Effector memory CD4-positive, alpha-beta T cell (primary cell): ENCODE results near the gene THAP8.

ENCODE experiments used
- DNase-seq, 3 donors: peaks; one replicate each; pipeline ENCODE4 v3.0.0-alpha.2; 2020
- H3K27ac ChIP-seq: 2 replicates; pipeline ENCODE4 v1.7.0; 2013; ENCODE audit warnings: mild to moderate bottlenecking, low read length, moderate library complexity; ENCODE audit not compliant: insufficient read depth, poor library complexity, severe bottlenecking
- H3K27me3 ChIP-seq: replicated peaks from 2 replicates; pipeline ENCODE4 v1.7.0; 2013; ENCODE audit warnings: mild to moderate bottlenecking, low read length; ENCODE audit not compliant: insufficient read depth, control insufficient read depth, poor library complexity, severe bottlenecking
- H3K36me3 ChIP-seq: 2 replicates; pipeline ENCODE4 v1.7.0; 2013; ENCODE audit warnings: mild to moderate bottlenecking, low read length, moderate library complexity; ENCODE audit not compliant: control insufficient read depth, insufficient read depth
- H3K4me1 ChIP-seq: 2 replicates; pipeline ENCODE4 v1.7.0; 2013; ENCODE audit warnings: low read length, mild to moderate bottlenecking; ENCODE audit not compliant: control insufficient read depth, insufficient read depth, poor library complexity, severe bottlenecking
- H3K4me3 ChIP-seq: 2 replicates; pipeline ENCODE4 v1.7.0; 2013; ENCODE audit warnings: low read length, low read depth, mild to moderate bottlenecking; ENCODE audit not compliant: insufficient read depth, poor library complexity, severe bottlenecking
- H3K9me3 ChIP-seq: 2 replicates; pipeline ENCODE4 v1.7.0; 2013; ENCODE audit warnings: mild to moderate bottlenecking, low read length, moderate library complexity; ENCODE audit not compliant: control insufficient read depth

Gene THAP8

DNA sequence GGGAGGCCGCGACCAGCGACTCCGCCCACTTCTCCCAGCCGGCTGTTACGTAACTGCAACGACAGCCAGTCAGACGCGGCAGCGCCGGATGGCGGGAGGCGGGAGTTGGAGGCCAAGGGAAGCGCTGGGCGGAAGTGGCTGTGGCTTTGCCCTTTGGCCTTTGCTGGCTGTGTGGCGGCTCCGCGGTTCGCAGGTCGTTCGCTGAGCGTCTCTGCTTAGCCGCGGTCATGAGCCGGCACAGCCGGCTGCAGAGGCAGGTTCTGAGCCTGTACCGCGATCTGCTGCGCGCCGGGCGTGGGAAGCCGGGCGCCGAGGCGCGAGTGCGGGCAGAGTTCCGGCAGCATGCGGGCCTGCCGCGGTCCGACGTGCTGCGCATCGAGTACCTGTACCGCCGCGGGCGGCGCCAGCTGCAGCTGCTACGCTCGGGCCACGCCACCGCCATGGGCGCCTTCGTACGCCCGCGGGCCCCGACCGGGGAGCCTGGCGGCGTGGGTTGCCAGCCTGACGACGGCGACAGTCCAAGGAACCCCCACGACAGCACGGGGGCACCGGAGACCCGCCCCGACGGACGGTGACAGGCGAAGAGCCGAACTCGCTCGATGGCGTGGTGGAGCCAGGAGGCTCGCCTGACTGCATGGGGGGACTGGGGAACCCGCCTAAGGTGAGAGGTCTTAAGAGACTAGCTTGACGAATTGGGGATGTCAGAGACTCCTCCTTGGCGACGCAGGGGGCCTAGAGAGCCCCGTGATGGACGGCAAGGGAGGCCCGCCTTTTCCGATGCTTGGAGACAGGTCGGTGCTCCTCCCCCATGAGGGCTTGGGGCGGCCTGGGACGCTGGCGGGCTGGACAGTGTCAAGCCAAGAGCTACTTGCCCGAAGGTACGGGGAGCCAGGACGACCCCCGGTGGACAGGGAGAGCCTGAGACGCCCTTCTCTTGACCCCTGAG, 58.8 kb downstream of the THAP8 start, which contains the start of gene SDHAF1:
SDHAF1 (plus strand) TSS at position 141 of the 946 bp plus-strand sequence; CDS start at position 228, 87 bp downstream.
- DNase-seq, result peak; percentile 83 to 90 (median 83)
- H3K9me3 ChIP-seq, result no peaks in the 10 kb centered on the region
- H3K27me3 ChIP-seq, result no peaks in the 10 kb centered on the region
- H3K4me3 ChIP-seq, result peak within 1 kb of the TSS; percentile 87
- H3K4me1 ChIP-seq, result peaks cover 17% of the 10 kb centered on the region
- H3K36me3 ChIP-seq, result no peaks in the 10 kb centered on the region
- H3K27ac ChIP-seq, result peak within 1 kb of the TSS; percentile 69

DNA sequence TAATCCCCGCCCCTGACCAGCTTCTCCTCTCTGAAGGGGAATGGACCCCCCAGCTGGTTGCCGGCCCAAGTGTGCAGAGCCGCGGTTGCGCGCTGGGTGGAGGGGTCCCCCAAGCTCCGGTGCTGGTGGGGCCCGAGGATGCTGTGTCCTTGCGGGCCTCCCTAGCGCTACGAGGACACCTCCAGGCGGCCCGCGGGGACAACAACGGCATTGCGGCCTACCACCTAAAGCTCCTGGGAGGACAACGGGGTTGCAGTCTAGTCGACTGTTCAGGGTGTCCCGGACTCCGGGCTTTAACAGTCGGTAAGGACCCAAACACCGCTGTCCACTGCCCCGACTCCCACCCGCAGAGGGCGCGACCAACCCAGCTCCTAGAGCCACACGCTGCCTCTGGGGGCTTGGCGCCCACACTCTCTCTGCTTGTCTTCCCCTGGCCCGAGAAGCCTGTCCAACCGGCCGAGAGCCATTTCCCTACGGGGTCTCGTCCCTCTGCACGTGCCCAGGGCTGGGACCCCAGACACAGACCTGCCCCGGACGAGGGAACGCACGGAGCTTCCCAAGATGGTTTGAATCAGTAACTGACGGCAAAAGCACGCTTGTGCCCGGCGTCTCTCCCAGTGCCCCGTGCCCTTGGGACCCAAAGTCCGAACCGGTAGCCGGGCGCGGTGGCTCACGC, 60.0 kb downstream of the THAP8 start:
- no peak for DNase-seq
- H3K36me3 ChIP-seq, result no peaks in the 10 kb centered on the region
- peaks cover 17% of the 10 kb centered on the region for H3K4me1 ChIP-seq
- H3K4me3 ChIP-seq, result peak overlapping the region; percentile 87
- no peaks in the 10 kb centered on the region for H3K9me3 ChIP-seq
- no peaks in the 10 kb centered on the region for H3K27me3 ChIP-seq
- no peak overlapping the region for H3K27ac ChIP-seq

DNA sequence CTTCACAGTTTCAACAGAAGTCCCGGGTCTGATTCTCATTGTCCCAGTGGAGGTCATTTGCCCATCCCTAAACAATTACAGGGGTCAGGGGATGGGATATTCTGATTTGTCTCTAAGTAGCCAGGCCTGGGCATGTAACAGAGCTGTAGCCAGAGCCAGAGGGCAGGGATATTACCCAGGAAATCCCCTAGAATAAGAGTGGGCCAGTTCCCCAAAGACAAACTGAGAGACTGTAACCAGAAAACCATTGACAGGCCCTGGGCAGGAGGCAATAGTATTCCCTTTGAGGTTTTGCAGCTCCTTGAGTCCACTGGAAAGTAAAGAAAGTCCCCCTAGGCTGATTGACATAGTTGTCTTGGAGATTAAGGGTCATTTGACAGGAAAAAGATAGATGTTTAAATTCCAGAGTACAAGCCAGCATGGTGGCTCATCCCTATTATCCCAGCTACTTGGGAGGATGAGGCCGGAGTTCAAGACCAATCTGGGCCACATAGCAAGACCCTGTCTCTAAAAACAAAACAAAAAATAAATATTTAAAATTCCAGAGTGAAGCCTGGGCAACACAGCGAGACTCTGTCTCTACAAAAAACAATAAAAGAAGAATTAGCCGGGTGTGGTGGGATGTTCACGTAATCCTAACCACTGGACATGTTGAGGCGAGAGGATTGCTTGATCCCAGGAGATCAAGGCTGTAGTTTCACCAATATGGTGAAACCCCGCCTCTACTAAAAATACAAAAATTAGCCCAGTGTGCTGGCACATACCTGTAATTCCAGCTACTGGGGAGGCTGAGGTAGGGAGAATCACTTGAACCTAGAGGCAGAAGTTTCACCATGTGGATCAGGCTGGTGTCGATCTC, 60.9 kb downstream of the THAP8 start:
- Histone ChIP-seq H3K27me3 (no peaks in the 10 kb centered on the region), H3K9me3 (no peaks in the 10 kb centered on the region), H3K27ac (no peak overlapping the region), H3K4me3 (no peak overlapping the region), H3K4me1 (peaks cover 17% of the 10 kb centered on the region), H3K36me3 (no peaks in the 10 kb centered on the region)
- no peak for DNase-seq

DNA sequence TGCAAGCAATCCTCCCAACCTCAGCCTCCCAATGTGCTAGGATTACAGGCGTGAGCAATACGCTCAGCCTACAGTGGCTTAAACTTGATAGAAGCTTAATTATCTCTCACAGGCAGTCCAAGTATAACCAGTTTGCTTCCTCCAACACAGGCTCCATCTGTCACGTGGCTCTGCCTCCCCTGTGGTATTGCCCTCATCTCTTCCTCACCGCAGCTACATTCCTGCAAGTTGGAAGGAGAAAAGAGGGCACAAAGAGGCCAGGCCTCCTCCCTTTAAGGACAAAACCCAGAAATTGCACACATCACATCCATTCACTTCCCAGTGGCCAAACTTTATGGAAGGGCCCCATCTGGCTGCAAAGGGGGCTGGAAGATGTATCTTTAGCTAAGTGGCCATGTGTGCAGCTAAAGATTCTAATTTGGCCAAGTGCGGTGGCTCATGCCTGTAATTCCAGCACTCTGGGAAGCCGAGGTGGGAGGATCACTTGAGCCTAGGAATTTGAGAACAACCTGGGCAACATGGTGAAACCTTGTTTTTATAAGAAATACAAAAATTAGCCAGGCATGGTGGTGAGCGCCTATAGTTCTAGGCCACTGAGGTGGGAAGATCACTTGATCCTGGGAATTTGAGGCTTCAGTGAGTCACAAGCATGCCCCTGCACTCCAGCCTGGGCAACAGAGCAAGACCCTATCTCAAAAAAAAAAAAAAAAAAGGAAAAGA, 62.2 kb downstream of the THAP8 start:
- Histone ChIP-seq H3K4me3 (no peak overlapping the region), H3K9me3 (no peaks in the 10 kb centered on the region), H3K4me1 (peaks cover 17% of the 10 kb centered on the region), H3K36me3 (no peaks in the 10 kb centered on the region), H3K27ac (no peak overlapping the region), H3K27me3 (peaks cover 8% of the 10 kb centered on the region)
- DNase-seq, result no peak

DNA sequence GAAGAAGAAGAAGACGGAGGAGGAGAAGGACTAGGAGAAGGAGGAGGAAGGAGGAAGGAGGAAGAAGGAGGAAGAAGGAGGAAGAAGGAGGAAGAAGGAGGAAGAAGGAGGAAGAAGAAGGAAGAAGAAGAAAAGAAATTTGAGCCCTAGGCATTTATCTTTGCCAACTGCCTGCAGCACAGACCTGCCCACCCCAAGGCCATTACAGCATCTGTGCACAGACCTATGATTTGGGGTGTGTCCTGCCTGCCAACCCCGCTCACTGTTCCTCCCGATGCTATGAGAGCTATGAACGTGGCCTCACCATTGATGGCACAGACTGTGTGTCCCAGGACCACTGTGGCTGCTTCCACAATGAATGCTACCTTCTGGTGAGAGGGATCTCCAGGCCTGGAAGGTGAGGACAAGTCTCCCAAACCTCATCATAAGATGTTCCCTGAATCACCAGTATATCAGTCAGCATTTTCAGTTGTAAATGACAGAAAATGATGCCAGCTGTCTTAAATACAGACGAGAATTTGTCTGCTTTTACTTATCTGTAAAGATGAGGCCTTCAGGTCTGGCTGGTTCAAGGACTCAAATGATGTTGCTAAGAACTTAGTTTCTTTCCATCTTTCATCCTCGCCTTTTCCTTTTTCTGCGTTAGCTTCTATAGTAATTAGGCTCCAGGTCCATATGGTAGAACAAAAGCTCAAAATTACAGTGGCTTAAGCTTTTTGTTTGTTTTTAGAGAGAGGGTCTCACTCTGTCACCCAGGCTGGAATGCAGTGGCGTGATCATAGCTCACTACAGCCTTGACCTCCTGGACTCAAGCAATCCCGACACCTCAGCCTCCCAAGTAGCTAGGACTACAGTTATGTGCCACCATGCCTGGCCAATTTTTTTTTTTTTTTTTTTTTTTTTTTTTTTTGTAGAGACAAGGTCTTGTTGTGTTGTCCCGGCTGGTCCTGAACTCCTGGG, 63.0 kb downstream of the THAP8 start:
- Histone ChIP-seq H3K4me1 (peaks cover 14% of the 10 kb centered on the region), H3K27ac (no peak overlapping the region), H3K9me3 (no peaks in the 10 kb centered on the region), H3K4me3 (no peak overlapping the region), H3K36me3 (no peaks in the 10 kb centered on the region), H3K27me3 (peaks cover 16% of the 10 kb centered on the region)
- DNase-seq, result no peak

DNA sequence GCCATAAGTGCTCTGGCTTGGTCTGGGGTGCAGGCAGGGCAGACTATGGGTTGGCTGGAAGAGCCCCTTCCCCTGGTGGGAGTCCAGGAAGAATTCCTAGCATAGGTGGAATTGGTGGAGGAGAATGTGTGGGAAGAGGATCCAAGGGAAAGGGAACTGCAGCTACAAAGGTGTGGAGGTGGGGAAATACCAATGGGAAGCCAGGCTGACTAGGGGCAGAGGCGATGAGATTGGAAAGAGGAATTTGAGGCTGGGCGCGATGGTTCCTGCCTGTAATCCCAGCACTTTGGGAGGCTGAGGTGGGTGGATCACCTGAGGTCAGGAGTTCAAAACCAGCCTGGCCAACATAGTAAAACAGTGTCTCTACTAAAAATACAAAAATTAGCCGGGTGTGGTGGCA, 63.9 kb downstream of the THAP8 start:
- no peak for DNase-seq
- peaks cover 21% of the 10 kb centered on the region for H3K27me3 ChIP-seq

DNA sequence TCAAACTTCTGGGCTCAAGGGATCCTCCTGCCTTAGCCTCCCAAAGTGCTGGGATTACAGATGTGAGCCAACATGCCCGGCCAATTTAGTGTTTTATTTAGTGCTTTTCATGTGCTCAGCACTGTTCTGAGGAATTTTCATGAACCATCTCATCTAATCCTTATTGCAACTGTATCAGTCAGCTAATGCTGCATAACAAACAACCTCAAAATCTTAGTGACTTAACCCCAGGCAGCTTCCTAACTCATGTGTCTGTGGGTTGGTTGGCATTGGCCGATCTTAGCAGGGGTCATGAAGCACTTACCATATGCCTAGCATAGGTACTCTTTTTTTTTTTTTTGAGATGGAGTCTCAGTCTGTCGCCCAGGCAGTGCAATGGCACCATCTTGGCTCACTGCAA, 65.3 kb downstream of the THAP8 start:
- no peak for DNase-seq
- H3K27ac ChIP-seq, result no peak overlapping the region
- peaks cover 5% of the 10 kb centered on the region for H3K4me1 ChIP-seq
- H3K4me3 ChIP-seq, result no peak overlapping the region
- no peaks in the 10 kb centered on the region for H3K36me3 ChIP-seq
- no peaks in the 10 kb centered on the region for H3K9me3 ChIP-seq
- peaks cover 22% of the 10 kb centered on the region for H3K27me3 ChIP-seq

More for the DNA sequence above, 63.9 kb downstream of the THAP8 start:
- no peaks in the 10 kb centered on the region for H3K36me3 ChIP-seq
- H3K27ac ChIP-seq, result no peak overlapping the region
- H3K4me3 ChIP-seq, result no peak overlapping the region
- H3K9me3 ChIP-seq, result no peaks in the 10 kb centered on the region
- H3K4me1 ChIP-seq, result peaks cover 8% of the 10 kb centered on the region

DNA sequence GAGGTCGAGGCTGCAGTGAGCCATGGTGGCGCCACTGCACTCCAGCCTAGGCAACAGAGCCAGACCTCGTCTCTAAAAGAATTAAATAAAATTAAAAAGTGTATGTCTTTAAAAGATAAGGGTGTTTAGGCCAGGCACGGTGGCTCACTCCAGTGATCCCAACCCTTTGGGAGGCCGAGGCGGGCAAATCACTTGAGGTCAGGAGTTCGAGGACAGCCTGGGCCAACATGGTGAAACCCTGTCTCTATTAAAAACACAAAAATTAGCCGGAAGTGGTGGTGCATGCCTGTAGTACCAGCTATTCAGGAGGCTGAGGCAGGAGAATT, 66.6 kb downstream of the THAP8 start:
- Histone ChIP-seq H3K4me1 (peaks cover 5% of the 10 kb centered on the region), H3K27me3 (peaks cover 22% of the 10 kb centered on the region), H3K36me3 (no peaks in the 10 kb centered on the region), H3K4me3 (no peak overlapping the region), H3K9me3 (no peaks in the 10 kb centered on the region), H3K27ac (no peak overlapping the region)
- DNase-seq, result no peak
